GM12873 (cell line): ENCODE data around the gene PDCD1LG2.

ENCODE experiments used
- CTCF ChIP-seq: IDR thresholded peaks from 2 replicates; pipeline ENCODE4 v1.5.1; 2012; ENCODE audit warnings: low read depth, mild to moderate bottlenecking, moderate library complexity, low read length, control low read depth; ENCODE audit not compliant: insufficient read depth; ENCODE audit errors: missing control alignments

The PDCD1LG2 gene

GRCh38 chr9:5510360-5510931 is at the start of gene PDCD1LG2:
Gene PDCD1LG2, plus strand, starts transcription at chr9:5510531. Its CDS starts 12,016 bp downstream, at chr9:5522547.
- no peak for TF ChIP-seq CTCF

GRCh38 chr9:5466005-5466404 is 44.3 kb upstream of the PDCD1LG2 start:
- TF ChIP-seq CTCF, result no peak

GRCh38 chr9:5466766-5467165 is 43.6 kb upstream of the PDCD1LG2 start:
- TF ChIP-seq CTCF, result no peak

- no peak for TF ChIP-seq CTCF
Observed at GRCh38 chr9:5468850-5469249, 41.5 kb upstream of the PDCD1LG2 start.

GRCh38 chr9:5470122-5470521 is 40.2 kb upstream of the PDCD1LG2 start:
- no peak for TF ChIP-seq CTCF

GRCh38 chr9:5470816-5471215 is 39.5 kb upstream of the PDCD1LG2 start:
- no peak for TF ChIP-seq CTCF

GRCh38 chr9:5478206-5478605 is 32.1 kb upstream of the PDCD1LG2 start:
- TF ChIP-seq CTCF, result no peak
